ENCODE results near the gene CLPX. TPM values are rescaled to one million over a fixed set of nuclear protein-coding genes. Genes with fewer than 3 reads are reported as not detected.

Gene CLPX
- total RNA-seq, 2 donors from 2014 or later, result 41.8 to 62.0 TPM

DNA sequence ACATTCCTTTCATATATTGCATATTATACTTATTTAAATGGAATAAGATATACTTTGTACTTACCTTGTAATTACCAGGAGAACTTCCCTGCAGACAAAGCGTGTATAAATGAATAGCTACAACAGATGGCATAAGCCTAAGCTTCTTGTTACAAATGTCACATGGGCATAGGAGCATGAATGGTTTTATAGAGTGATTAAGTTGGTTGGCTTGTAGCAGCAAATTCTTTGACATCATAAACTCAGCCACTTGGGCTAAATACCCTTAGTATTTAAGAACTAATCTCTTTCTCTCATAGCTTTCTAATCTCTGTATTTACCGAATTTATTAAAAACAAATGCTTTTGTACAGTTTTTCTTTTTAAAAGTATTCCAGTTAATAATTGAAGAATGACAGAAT is 70.1 kb downstream of the CLPX start, which contains the start of gene UBAP1L:
UBAP1L (minus strand) TSS at position 115 of the 400 bp plus-strand sequence. CDS start 8,985 bp downstream, outside the sequence.
- H3K9ac ChIP-seq (ENCODE audit: low read depth in 2 of 2, low read length in 2 of 2), result no peak within 1 kb of the TSS
- H3K27ac ChIP-seq, result no peak within 1 kb of the TSS
- no peaks in the 10 kb centered on the region for H3K4me1 ChIP-seq
- H3K9me3 ChIP-seq, result no peaks in the 10 kb centered on the region
- no peaks in the 10 kb centered on the region for H3K27me3 ChIP-seq
- intact Hi-C loops (cut with DNase I), result no loop called here
- no peak for DNase-seq
- H3K4me3 ChIP-seq, result no peak within 1 kb of the TSS
- TF ChIP-seq, protein P1, sequence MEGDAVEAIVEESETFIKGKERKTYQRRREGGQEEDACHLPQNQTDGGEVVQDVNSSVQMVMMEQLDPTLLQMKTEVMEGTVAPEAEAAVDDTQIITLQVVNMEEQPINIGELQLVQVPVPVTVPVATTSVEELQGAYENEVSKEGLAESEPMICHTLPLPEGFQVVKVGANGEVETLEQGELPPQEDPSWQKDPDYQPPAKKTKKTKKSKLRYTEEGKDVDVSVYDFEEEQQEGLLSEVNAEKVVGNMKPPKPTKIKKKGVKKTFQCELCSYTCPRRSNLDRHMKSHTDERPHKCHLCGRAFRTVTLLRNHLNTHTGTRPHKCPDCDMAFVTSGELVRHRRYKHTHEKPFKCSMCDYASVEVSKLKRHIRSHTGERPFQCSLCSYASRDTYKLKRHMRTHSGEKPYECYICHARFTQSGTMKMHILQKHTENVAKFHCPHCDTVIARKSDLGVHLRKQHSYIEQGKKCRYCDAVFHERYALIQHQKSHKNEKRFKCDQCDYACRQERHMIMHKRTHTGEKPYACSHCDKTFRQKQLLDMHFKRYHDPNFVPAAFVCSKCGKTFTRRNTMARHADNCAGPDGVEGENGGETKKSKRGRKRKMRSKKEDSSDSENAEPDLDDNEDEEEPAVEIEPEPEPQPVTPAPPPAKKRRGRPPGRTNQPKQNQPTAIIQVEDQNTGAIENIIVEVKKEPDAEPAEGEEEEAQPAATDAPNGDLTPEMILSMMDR (IDR thresholded peaks at IDR 0.05), result no peak
- peaks cover 22% of the 10 kb centered on the region for H3K36me3 ChIP-seq

DNA sequence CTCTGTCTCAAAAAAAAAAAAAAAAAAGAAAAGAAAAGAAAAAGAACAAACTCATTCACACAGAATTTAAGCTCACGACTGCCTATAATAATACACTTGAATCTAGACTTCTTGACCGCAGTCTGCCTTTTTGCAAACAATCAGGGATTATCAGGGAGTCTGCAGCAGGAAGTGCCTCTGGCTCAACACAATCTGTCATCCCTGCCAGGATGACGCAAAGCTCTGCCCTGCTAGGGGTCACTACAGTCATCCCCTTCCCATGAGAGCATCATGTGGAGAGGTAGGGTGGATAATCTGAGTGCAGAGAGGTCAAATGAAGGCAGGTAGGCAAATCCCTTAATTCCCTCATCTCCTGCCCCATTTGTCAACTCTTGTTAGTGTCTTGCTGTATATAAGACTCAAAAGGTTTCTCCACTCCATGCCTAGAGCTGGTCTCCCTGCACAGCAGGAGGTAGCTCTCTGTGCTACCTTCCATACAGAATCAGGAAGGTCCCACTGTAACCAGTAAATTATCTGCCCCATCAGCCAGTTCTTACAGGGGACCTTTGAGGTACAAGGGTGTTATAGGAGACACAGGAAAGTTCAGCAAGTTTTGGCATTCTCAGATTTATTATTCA is 74.4 kb downstream of the CLPX start:
- TF ChIP-seq, protein P1 (IDR thresholded peaks at IDR 0.05), result no peak
- Histone ChIP-seq H3K27me3 (no peaks in the 10 kb centered on the region), H3K9ac (ENCODE audit: low read depth in 2 of 2, low read length in 2 of 2) (no peak overlapping the region), H3K9me3 (no peaks in the 10 kb centered on the region), H3K27ac (no peak overlapping the region), H3K4me3 (no peak overlapping the region), H3K4me1 (no peaks in the 10 kb centered on the region), H3K36me3 (peaks cover 4% of the 10 kb centered on the region)
- intact Hi-C loops (cut with DNase I), result no loop called here
- DNase-seq, result no peak

DNA sequence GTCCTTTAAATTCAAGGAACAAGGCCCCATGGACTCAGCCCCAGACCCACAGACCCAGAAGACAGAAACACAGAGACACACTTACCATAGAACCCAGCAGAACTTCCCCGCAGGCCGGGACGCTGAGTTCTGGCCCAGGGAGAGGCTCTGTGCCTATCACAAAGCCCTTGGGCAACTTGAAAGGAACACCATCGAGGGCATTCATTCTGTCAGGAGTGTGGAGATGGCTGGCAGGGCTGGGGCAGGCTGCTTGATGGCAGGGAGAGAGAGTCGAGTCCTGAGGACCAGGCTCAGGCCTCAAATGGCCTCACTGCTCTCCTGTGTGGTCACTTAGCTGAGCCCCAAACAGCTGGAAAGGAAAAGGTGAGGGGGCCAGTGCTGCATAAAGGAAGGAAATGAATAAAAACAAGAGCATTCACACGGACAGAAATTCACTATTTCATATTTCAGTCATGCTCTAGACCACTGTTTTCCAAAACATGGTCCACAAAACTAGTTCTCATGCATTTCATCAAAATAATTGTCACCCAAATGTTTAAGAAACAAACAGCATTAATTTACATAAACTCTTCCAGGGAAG is 79.0 kb downstream of the CLPX start:
- H3K9ac ChIP-seq (ENCODE audit: low read depth in 2 of 2, low read length in 2 of 2), result no peak overlapping the region
- H3K4me3 ChIP-seq, result no peak overlapping the region
- intact Hi-C loops (cut with DNase I), result no loop called here
- no peaks in the 10 kb centered on the region for H3K27me3 ChIP-seq
- H3K36me3 ChIP-seq, result no peaks in the 10 kb centered on the region
- TF ChIP-seq, protein P1 (IDR thresholded peaks at IDR 0.05), result no peak
- H3K4me1 ChIP-seq, result no peaks in the 10 kb centered on the region
- no peak for DNase-seq
- no peaks in the 10 kb centered on the region for H3K9me3 ChIP-seq
- no peak overlapping the region for H3K27ac ChIP-seq

DNA sequence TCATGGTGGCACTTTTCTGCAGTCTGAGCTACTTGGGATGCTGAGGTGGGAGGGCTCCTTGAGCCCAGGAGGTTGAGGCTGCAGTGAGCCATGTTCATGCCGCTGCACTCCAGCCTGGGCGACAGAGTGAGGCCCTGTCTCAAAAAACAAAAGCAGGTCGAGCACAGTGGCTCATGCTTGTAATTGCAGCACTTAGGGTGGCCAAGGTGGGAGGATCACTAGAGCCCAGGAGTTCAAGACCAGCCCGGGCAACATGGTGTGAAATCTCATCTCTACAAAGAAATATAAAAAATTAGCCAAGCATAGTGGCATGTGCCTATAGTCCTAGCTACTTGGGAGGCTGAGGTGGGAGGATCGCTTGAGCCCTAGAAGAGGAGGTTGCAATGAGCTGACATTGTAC is 80.1 kb downstream of the CLPX start:
- no peak for DNase-seq
- no peak overlapping the region for H3K4me3 ChIP-seq
- TF ChIP-seq, protein P1 (IDR thresholded peaks at IDR 0.05), result no peak
- intact Hi-C loops (cut with DNase I), result no loop called here
- H3K9ac ChIP-seq (ENCODE audit: low read depth in 2 of 2, low read length in 2 of 2), result no peak overlapping the region
- no peaks in the 10 kb centered on the region for H3K36me3 ChIP-seq
- H3K27ac ChIP-seq, result no peak overlapping the region
- H3K9me3 ChIP-seq, result no peaks in the 10 kb centered on the region
- no peaks in the 10 kb centered on the region for H3K4me1 ChIP-seq
- H3K27me3 ChIP-seq, result no peaks in the 10 kb centered on the region

DNA sequence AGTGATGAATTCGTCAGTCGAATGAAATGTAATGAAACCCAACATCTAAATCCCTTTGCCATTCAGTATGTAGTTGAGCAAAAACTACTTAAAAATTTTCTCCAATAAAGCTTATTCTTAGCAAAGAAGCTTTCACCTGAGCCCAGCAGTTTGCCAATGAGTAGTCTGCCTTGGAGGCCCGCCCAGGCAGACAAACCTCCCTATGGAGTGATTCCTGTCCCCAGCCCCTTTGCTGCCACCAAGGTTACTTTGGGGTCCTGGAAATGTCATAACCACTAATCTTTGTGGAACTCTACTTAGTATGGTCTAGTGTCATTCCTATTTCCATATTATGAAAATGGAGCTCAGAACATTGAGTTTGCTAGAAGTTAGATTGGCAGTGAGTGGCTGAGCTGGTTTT is 82.2 kb downstream of the CLPX start:
- DNase-seq, result no peak
- Histone ChIP-seq H3K4me3 (no peak overlapping the region), H3K4me1 (no peaks in the 10 kb centered on the region), H3K27ac (no peak overlapping the region), H3K9ac (ENCODE audit: low read depth in 2 of 2, low read length in 2 of 2) (no peak overlapping the region), H3K27me3 (no peaks in the 10 kb centered on the region), H3K9me3 (no peaks in the 10 kb centered on the region), H3K36me3 (no peaks in the 10 kb centered on the region)
- intact Hi-C loops (cut with DNase I), result loop anchor here (5.0 kb wide), 1 partner anchor 71 kb away; no protein-coding TSS in a partner anchor
- TF ChIP-seq, protein P1 (IDR thresholded peaks at IDR 0.05), result no peak

All from colonic mucosa (tissue), 4 donors.